GM12864 (cell line): ENCODE measurements around the gene ACVR2B.
"Not testable (repeated sequence)": the region's sequence is repeated elsewhere in the genome, so short reads cannot be mapped to it uniquely, and the experiment has no call there.

Source experiments
- DNase-seq: peaks from one replicate; pipeline ENCODE4 v3.0.0-alpha.2; 2011; ENCODE audit warnings: low read depth
- H3K4me3 ChIP-seq: 2 replicates; pipeline ENCODE4 v1.5.1; 2011; ENCODE audit warnings: mild to moderate bottlenecking, low read depth, low read length, control low read depth
- CTCF ChIP-seq: IDR thresholded peaks from 2 replicates; pipeline ENCODE4 v1.5.1; 2011; ENCODE audit warnings: low read depth, mild to moderate bottlenecking, moderate library complexity, low read length, control low read depth, inconsistent platforms; ENCODE audit errors: missing control alignments

The ACVR2B gene

DNA sequence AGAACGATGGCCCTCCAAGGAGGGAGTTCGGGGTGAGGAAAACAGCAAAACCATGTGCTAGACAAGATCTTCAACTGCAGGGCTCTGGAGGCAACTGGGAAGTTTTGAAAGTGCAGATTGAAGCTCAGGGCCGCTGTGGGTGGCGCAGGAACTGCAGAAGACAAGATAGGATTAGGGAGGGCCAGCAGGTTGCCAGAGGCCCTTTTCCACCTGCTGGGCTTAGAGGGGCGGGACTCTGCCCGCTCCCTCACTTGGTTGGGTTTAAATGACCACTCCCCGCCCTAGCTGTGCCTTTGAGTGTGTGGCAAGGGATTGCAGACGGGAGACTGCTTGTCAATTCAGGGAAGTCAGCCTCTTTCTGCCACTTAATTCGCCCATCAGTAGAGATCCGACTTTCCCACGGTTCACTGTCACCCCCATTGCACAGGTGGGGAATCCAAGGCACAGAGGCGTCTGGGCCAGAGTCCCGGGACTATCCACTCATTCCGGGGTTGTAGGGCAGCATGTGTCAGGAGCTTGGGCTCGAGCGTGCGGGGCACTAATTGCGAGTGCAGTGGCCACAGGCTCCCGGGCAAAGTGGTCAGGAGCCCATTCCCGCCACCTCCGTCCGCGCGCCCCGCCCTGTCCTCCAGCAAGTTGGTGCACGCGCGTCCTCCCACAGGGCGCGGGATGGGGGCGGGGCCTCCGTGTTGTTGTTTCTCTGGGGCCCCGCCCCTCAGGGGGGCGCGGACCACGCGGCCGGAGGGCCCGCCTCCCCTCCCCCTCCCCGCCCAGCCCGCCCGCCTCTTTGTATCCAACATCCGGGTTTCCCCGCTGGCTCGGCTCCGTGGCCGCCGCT lies at the start of gene ACVR2B:
Gene ACVR2B, plus strand, starts transcription at position 816 of the 838 bp plus-strand sequence. CDS start 433 bp downstream, outside the sequence.
- peak; percentile 25 for DNase-seq
- H3K4me3 ChIP-seq: peak within 1 kb of the TSS; percentile 65
- TF ChIP-seq CTCF: no peak

GRCh38 chr3:38404286-38404685 lies 49.4 kb upstream of the ACVR2B start:
- TF ChIP-seq CTCF: no peak
- DNase-seq: no peak
- H3K4me3 ChIP-seq: no peak overlapping the region

- H3K4me3 ChIP-seq: no peak overlapping the region
- no peak for DNase-seq
- no peak for TF ChIP-seq CTCF
These were observed 42.1 kb upstream of the ACVR2B start for GRCh38 chr3:38411591-38411990.

GRCh38 chr3:38420758-38421157 lies 32.9 kb upstream of the ACVR2B start:
- DNase-seq, H3K4me3 ChIP-seq: not testable (repeated sequence)

DNA sequence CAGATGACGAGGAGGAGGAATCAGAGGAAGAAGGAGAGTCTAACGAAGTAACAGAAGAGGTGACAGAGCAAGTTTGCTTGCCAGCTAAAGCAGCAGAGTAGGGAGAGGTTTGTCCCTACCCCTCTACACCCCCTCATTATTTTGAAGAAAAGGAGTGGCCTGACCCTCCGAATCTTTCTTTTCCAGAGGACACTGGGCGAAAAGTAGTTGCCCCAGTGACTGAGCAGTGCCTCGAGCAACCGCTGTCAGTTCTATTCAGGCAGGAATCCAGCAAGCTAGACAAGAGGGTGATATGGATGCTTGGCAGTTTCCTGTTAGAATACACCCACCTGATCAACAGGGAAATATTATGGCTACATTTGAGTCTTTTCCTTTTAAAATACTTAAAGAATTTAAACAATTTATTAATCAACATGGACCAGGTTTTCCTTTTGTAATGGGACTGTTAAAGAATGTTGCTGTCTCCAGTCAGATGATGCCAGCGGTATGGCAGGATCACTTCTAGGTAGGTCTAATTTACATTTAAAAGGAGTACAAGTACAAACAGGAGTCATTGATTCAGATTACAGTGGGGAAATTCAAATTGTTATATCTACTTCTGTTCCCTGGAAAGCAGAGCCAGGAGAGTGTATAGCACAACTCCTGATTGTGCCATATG lies 31.9 kb upstream of the ACVR2B start:
- no peak for TF ChIP-seq CTCF
- no peak overlapping the region for H3K4me3 ChIP-seq
- DNase-seq: no peak

DNA sequence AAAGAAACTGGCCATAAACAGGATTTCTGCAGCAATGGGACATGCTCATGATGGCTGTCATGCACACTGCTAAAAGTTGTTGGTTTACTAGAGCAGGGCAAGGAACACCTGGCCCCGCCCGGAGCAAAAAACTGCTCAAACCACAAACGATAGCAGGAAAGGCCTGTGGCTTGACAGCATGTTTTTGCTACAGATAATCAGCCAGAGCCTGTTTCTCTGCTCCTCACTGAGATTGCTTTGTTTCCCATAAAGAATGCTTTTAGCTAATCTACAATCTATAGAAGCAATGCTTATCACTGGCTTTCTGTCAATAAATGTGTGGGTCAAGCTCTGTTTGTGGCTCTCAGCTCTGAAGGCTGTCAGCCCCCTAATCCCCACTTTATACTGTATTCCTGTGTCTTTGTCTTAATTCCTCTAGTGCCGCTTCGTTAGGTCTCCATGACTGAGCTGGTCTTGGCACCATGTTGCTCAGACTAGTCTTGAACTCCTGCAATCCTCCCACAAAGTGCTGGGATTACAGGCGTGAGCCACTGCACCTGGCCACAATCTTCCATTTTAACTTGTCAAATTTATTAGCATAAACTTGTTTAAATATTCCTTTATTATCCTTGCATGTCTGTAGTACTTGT lies 26.8 kb upstream of the ACVR2B start:
- not testable (repeated sequence) for H3K4me3 ChIP-seq, DNase-seq

- H3K4me3 ChIP-seq, DNase-seq: not testable (repeated sequence)
These were observed 20.6 kb upstream of the ACVR2B start for GRCh38 chr3:38432871-38433658.

- not testable (repeated sequence) for DNase-seq, H3K4me3 ChIP-seq
These were observed 20.0 kb upstream of the ACVR2B start for GRCh38 chr3:38433661-38434060.

- not testable (repeated sequence) for H3K4me3 ChIP-seq, DNase-seq
These were observed 15.1 kb upstream of the ACVR2B start for GRCh38 chr3:38438436-38439069.

DNA sequence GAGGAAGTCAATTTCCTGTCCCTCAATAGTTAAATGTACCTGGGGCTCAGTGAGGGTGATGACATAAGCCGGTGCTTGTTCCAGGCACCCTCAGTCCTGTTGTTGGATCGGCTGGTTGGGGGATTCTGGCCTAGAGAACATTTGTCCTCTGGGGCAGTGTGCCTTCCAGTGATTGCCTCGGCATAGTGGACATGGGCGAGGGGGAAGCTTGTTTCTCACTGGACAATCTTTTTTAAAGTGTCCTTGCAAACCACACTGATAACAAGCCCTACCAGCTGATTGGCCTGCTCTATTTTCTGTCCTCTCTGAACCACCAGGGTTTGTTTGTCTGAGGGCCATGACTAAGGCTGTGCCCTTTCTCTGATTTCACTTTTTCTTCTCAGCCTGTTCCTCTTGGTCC lies 10.5 kb upstream of the ACVR2B start:
- not testable (repeated sequence) for H3K4me3 ChIP-seq, DNase-seq
